HG03135 (cell line): ENCODE data around the gene CNOT1.

Experiments used
- ATAC-seq: cut with Tn5 transposase; IDR thresholded peaks from one replicate; pipeline ENCODE4 v1.9.1; 2021; ENCODE audit warnings: mild to moderate bottlenecking, moderate library complexity; ENCODE audit not compliant: unreplicated experiment

The CNOT1 gene

GRCh38 chr16:58488531-58488930, 141.1 kb downstream of the CNOT1 start:
- no peak for ATAC-seq

DNA sequence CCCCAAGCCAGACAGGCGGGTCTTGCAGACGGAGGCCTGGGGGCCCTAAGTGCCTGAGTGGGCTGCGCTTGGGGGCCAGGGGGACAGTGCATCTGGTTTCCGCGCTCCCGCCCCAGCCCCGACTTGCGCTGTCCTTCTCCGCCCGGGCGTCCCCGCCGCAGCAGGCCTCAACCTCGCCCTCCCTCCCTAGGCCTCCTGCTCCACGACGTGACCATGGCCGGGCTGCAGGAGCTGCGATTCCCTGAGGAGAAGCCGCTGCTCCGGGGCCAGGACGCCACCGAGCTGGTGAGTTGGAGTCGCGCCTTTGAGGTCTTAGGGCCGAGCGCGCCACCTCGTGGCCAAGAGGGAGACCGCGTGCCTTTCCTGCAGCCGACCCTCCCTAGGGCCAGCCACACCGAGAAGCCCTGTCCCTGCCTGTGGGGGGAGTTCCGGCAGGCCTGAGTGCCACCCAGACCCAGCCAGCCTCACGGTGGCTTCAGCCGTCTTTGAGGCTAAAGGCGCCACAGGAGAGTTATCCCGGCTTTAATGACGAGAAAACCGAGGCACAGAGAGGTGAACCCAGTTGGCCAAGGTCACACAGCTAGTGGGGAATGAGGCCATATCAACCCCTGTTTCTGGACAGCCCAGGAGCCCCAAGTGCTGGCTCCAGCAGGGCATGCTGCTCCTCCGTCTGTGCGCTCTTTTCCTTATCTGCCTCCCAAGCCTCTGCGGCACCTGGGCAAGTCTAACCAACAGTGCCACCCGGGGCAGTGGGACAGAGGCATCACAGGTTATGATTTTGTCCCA, 141.9 kb downstream of the CNOT1 start:
- no peak for ATAC-seq

DNA sequence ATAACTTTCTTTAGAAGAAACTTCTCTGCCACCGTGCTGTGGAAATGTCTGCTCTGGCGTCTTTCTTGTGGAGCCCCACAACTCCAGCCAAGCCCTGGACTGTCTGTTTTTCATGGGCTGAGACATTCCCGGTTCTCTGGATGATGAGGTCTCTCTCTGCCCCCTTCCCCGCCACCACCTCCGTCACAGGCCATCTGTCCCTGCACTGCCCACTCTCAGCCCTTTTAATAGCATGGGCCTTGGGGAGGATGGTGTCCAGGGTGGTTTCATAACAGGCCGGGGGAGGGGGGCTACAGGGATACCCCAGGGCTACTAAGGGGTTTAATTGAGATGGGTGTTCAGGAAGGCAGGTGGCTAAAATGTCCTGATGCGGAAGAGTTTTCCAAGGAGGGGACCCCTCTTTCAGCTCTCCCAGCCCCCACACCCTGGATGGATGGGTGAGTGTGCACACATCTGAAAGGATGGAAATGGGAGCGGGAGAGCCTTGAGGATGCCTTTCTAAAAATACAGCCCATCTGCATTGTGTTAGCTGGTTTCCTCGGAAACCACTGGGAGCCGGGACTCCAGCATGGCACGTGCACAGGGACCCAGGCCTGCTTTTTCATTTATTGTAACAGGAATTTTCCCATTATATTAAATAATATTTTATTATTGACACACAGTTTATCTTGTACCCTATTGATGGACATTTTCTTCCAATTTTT, 144.3 kb downstream of the CNOT1 start:
- no peak for ATAC-seq

- no peak for ATAC-seq
Observed at GRCh38 chr16:58481931-58482330, 147.7 kb downstream of the CNOT1 start.

DNA sequence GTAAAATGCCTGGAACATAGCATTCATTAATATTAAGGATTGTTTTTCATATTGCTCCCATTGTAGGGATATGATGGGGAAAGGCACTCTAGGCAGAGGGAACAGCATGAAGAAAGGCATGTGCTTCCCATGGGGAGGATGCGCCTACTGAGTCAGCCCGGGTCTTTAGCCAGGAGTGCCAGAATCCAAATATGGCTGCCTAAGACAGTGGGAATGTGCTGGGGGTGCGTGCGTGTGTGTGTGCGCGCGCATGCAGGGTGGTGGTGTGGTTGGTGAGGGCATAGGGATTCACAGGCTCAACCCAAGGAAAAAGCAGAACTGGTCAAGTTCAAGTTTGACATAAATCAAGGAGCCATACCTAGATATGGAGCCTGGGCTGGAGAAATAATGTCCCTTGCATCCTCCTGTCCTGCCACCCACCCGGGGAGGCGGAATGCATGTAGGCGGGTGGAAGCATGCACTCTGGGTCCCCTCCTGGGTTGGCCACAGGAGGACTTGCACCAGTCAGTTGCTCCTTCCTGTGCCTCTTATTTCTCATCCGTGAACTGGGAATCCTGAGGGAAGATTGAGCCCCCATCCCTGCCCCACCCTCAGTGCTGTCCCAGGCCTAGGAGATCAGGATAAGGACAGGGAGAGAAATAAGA, 148.3 kb downstream of the CNOT1 start:
- ATAC-seq, result no peak

DNA sequence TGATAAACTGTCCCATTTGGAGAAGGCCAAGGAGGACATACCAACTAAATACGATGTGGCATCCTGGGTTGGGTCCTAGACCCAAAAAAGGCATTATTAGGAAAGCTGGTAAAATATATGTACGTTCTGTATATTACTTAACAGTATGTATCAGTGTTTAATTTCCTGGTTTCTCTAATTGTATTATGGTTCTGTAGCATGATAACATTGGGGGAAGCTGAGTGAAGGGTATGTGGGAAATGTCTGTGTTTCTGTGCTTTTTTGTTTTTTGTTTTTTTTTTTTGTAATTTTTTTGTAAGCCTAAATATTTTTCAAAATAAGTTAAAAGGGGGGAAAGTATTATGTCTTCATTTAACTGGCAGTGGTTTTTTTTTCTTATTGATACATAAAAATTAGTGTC, 151.2 kb downstream of the CNOT1 start:
- ATAC-seq, result no peak

DNA sequence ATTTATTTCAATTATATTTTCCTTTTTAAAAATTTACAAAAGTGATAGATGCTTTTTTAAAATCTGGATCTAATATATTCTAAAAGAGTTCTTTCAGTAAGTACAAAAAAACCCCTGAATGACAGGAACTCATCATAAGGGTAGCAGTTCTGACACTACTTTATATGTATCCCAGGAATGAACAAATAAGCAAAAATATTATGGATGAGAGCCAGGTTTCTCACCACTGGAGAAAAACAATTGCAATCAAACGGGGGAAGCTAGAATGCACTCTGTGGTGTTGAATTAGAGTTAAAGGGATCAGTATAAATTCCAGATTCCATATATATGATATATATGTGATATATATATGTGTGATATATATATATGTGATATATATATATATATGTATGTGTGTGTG, 152.8 kb downstream of the CNOT1 start:
- no peak for ATAC-seq

GRCh38 chr16:58475091-58475619, 154.5 kb downstream of the CNOT1 start:
- no peak for ATAC-seq

DNA sequence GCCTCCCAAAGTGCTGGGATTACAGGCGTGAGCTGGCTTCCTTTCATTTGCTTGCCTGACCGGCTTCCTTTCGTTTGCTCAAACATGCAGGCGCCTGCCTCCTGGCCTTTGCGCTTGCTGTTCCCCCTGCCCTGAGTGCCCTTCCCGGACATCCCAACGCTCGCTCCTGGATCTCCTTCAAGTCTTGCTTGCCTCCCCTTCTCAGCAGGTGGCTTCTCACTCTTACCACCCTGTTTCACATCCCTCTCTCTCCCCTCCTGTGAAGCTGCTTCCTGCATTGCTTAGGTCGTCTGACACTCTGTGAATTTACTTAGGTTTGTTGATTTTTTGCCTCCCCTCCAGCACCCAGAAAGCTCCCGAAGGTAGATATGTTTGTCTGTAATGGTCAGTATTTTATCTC, 155.3 kb downstream of the CNOT1 start:
- ATAC-seq, result no peak

- no peak for ATAC-seq
Observed at GRCh38 chr16:58472827-58473226, 156.8 kb downstream of the CNOT1 start.

DNA sequence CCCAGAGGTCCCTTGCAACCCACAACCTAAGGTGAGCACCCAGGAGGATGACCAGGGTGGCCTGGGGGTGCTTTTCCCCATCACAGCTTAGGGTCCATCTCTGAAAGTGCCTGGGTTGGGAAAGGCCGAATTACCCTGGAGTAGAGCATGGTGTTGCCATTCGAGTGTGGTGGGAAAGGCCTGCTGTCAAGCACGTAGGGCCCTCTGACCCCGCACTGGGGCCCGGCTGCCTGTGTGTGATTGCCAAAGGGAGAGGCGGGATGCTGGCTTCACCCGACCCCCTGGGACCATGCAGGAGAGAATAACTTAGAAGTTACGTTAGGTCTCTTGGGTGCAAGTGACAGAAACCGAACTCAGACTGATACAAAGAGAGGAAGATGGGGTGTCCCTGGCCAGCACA, 157.4 kb downstream of the CNOT1 start:
- ATAC-seq, result no peak

- no peak for ATAC-seq
Observed at GRCh38 chr16:58471209-58471975, 158.2 kb downstream of the CNOT1 start.
